ENCODE data around the gene HEATR9.
A peak's percentile ranks its signal among the peaks of the same experiment; 100 is the strongest.

HEATR9 gene

GRCh38 chr17:35894206-35894605 is 25.5 kb upstream of the HEATR9 start:
- no peak for DNase-seq

- DNase-seq, result no peak
Observed at GRCh38 chr17:35893751-35894150, 25.1 kb upstream of the HEATR9 start.

DNA sequence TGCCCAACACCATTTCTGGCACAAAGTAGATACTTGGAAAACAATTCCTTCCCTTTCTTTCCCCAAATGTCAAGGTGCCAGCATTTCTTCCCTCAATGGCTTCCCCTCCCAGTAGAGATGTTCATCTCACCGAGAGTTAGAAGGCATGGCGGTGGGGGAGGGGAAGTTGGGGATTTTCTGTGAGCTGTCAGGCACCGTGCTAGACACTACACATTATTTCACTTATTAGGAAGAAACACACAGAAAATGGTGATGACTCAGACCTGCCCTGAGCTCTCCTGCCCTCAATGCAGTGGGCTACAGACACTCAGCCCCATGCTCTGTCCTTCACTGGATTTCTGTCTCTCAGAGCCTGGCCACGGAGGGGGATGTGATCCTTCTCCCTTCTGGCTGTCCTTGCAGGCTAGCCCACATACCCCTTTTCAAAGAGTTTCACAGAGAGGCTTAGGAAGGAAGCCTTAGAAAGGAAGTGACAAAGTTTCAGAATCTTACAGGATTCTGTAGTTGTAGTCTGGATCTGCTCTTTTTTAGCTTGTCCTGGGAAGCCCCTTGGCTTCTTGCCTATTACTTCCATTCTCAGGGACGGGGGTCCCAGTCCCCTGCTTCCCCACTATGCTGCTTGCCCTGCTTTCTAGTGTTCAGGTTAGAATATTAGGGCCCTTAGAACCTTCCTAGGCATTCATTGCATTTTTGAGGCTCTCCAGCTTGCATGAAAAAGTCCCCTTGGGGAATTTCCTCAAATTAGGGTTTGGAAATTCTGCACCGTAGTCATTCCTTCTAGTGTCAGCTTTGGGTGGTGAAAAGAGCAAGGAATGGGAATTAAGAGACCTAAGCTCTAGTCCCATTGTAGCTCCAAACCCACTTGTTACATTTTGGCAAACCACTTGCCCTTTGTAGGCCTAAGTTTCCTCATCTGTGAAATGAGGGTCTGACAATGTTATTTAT is 23.7 kb upstream of the HEATR9 start:
- DNase-seq, result peak; percentile 75

DNA sequence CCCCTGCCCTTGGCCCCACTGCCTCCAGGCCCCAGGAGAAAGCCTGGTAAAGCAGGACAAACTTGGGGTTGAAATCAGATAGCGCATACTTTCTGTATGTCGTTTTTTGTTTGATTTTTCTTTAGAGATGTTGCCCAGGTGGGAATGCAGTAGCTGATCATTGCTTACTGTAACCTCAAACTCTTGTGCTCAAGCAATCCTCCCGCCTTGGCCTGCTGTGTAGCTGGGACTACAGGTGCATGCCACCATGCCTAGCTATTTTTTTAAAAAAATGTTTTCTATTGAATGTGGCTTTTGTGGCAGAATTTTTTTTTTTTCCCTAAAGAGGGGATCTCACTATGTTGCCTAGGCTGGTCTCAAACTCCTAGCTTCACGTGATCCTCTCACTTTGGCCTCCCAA is 22.6 kb upstream of the HEATR9 start:
- DNase-seq, result no peak

DNA sequence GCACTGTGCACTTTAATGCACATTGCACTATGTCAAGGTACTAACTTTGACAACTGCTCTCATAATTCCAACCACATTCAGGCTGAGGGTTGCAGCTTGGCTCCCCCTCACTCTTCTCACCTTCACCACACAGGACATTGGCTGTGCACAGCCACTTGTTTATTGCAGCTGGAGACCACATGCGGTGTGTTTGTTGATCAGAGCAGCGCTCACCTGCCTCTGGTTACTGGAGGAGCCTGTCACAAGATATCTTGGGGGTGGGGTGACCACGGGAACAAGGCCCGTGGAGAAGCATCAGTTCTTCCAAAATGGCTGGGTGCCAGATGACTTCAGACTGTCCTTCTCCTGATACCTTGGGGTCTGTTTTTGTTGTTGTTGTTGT is 22.1 kb upstream of the HEATR9 start:
- no peak for DNase-seq

GRCh38 chr17:35889818-35890773 is 21.4 kb upstream of the HEATR9 start:
- no peak for DNase-seq

DNA sequence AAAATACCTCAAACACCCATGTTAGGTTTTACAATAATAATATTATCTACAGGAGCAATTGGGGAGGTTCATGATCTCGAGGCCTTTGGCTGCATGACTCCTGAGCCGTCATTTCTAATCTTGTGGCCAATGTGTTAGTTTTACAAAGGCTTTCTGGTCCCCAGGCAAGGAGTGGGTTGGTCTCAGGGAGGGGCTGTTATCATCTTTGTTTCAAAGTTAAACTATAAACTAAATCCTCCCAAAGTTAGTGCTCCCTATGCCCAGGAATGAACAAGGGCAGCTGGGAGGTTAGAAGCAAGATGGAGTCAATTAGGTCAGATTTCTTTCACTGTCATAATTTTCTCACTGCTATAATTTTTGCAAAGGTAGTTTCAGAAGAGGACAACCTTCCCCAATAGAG is 20.6 kb upstream of the HEATR9 start:
- no peak for DNase-seq

DNA sequence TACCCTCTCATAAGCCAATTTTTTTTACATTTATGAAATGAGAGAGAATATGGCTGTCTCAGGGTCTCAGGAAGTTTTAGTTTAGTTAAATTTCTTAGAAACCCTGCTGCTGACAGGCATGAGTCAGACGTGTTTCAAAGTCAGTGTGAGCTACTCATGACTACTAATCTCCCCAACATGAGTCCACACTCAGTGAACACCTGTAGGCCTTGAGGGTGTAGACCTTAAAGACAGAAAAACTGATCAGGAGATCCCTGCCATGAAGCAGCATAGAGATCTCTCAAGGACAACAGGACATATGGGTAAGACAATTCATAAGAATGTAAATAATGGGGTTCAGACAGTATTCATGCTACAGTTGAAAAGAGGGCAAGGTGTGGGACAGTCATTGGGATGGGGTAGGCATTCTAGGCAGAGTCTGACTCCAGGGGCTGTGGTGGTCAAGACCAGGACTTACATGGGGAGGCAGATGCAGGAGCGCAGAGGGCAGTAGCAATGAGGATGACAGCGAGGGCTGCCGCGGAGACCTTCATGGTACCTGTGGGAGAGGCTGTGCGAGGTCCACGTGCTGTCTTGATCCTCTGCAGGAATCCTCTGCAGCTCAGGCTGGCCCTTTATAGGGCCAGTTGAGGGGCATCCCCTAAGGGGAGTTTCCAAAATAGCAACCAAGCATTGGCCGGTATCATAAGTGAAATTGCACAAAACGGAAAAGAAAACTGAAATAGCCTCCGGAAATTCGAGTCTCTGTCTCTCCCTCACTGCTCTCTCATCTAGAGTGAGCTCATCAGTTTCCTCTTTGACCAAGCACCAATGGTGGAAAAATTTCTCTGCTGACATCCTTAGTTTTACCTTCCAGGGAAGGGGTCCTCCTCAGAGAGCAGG is 11.3 kb upstream of the HEATR9 start, which contains the start of gene CCL5:
TSS of gene CCL5 (minus strand) at position 588 of the 882 bp plus-strand sequence.
- DNase-seq, result peak; percentile 75

GRCh38 chr17:35878361-35878760 is 9.7 kb upstream of the HEATR9 start:
- DNase-seq, result no peak

- no peak for DNase-seq
Observed at GRCh38 chr17:35877345-35878029, 8.8 kb upstream of the HEATR9 start.

GRCh38 chr17:35876534-35876933 is 7.8 kb upstream of the HEATR9 start:
- DNase-seq, result no peak

GRCh38 chr17:35875800-35876139 is 7.1 kb upstream of the HEATR9 start:
- DNase-seq, result no peak

DNA sequence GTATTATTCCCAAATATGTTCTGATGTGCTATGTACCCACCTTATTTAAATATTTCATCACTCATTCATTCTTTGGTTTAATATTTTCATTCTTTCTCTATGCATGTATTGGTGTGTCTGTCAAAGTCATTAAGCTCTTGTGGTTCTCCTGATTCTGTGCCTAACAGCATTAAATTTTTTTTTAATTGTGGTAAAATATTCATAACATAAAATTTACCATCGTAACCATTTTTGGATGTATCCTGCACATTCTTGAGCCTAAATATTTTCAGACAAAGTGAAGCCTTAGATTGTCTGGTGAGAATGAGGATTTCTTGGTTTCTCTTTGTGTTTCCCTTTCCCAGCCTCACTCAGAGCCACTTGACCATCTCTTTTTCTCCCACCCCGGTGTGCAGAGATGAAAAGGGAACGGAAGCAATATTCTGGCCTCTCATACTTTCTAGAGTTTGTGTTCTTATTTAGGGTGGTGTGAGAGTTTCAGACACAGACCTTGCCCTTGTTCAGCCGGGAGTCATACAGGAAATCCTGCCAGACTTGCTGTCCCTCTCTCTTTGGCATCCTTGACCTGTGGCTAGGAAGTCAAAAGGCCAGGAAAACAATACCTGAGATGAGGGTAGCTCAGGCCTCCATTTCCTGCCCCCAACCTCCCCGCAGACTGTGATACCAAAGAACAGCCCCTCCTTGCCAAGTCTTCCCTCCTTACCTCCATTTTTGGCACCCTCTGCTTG is 6.5 kb upstream of the HEATR9 start:
- no peak for DNase-seq

DNA sequence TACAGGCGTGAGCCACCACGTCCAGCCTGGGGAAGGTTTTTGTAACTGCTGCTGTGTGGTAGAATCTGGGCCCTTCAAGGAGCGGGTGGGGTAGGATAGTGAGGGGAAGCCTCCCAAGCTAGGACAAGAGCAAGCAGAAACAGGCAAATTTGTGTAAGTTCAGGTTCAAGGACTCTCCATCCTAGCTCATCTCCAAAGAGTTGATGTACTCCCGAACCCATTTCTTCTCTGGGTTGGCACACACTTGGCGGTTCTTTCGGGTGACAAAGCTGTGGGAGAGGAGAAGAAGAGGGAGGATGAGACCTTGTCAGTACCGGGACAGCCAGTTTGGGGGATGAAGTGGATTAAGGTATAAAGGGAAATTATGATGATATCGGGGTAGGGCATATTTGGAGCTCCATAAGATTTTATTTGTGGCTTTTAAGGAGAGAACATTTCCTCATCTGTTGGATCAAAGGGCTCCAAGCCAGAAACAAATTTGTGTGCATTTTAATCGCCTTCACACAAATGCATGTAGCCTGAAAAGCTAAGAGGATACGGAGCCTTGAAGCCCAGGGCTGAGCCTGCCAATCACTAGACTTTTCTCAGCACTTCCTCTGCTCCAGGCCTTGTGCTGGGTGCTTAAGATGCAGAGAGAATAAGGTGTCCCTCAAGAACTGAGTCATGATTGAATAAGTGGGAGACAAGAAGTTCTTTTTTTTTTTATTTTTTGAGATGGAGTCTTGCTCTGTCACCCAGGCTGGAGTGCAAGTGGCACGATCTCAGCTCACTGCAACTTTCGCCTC is 3.7 kb upstream of the HEATR9 start:
- DNase-seq, result no peak

DNA sequence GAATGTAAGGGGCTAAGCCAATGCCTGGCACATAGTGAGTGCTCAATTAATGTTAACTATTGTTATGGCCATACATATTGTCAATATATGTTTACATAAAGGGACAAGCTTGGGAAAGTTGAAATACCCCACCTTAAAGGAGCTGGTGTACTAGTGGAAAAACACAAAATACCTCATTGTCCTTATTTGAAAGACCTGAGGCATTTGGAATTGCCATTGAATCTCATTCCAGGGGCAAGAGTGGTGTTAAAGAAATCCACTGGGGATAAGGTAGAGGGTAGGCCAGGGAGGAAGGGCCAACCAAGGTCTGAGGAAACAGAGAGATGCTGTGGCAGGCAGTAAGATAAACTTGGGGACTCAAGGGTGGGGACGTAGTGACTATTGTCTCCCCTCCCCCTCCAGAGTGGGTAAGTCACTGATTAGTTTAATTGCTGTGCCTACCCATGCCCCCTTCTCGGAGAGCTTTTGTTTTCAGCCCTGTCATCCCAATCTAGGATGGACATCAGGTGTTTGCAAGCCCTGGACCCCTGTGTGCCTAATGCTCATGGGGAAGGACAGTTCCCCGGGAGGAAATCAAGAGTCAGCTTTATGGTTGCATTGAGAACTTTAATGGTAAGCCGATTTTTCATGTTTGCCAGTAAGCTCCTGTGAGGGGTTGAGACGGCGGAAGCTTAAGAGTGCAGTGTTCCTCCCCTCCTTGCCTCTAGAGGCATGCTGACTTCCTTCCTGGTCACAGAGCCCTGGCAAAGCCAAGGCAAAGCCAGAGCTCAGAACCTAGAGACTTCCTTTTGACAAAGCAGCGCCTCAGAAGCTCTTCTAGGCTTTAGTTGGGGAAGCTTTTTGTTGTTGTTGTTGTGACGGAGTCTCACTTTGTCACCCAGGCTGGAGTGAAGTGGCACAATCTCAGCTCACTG is 2.5 kb upstream of the HEATR9 start:
- no peak for DNase-seq

- no peak for DNase-seq
Observed at GRCh38 chr17:35867574-35867973, 1.1 kb downstream of the HEATR9 start.

- no peak for DNase-seq
Observed at GRCh38 chr17:35866341-35866950, 2.2 kb downstream of the HEATR9 start.

DNA sequence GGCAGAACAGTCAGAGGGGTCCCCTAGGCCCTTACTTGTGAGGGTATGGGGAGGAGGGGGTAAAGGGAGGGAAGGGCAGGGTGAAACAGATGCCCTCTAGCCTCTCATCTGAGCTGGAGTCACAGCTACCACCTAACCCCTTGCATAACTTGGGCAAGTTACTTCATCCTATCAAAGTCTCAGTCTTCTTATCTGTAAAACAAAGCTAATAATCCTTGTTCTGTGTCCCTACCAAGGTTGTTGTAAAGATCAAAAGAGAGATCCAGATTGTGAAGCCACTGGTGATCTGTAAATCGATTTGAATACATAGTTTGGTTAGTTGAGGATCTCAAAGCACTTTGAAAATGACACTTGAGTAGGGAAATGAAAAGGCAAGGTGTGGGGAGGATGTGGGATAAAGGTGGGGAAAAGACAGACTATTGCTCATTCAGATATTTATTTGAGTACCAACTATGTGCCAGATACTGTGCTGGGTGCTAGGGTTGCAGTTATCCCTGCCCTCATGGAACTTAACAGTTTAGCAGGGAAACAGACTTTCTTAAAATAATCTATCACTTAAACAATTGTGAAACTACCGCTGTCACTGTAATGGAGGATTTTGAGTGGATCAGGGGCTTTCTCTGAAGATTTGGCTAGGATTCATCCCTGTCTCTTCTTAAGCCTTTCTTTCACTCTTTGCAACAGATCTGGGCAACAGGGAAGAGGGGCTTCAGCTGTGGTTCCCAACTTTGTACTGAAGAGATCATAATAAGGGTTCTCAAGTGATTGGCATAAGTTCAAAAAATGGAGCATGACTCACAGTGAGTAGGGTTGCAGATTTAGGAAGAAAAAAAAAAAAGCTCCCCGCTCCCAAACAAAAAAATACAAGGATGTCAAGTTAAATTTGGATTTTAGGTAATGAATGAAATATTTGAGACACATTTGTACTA is 3.0 kb downstream of the HEATR9 start:
- no peak for DNase-seq
